B cell (primary cell): Measurements from ENCODE around the gene MLXIPL. TPM values are rescaled to one million over a fixed set of nuclear protein-coding genes. Genes with fewer than 3 reads are reported as not detected.

Experiments
- ATAC-seq: fragments of 200-7000 bp; cut with Tn5 transposase; one replicate; pipeline ENCODE4 v1.10.0; 2021; ENCODE audit warnings: low read depth, mild to moderate bottlenecking, moderate number of reproducible peaks, moderate library complexity
- CTCF ChIA-PET: fragments of 350-600 bp; sonication (Branson Sonifier 250); formaldehyde crosslinking; loops from one replicate; lab custom pipeline; 2021; ENCODE audit warnings: antibody characterized with exemption, inconsistent platforms; lab: Charles Lee
- POLR2A ChIA-PET: fragments of 350-600 bp; sonication (Branson Sonifier 250); formaldehyde crosslinking; loops from one replicate; lab custom pipeline; 2021; ENCODE audit warnings: antibody characterized with exemption; lab: Charles Lee
- DNase-seq: peaks from one replicate; pipeline ENCODE4 v3.0.0; 2013
- H2AFZ ChIP-seq: 2 replicates; pipeline ENCODE4 v1.6.1; 2012; ENCODE audit warnings: mild to moderate bottlenecking, low read depth, low read length; ENCODE audit not compliant: insufficient read depth, poor library complexity, severe bottlenecking
- H3K27ac ChIP-seq, 2 donors: 1 replicate in 1 of 2; 2 replicates in 1 of 2; pipeline ENCODE4 v1.5.1; 2012 to 2013; ENCODE audit warnings: low read length in 2 of 2, mild to moderate bottlenecking in 2 of 2, moderate library complexity in 1 of 2
- H3K27me3 ChIP-seq, 4 experiments: fragments of 200-600 bp in 1 of 4; sonication (generic) in 1 of 4; replicated peaks in 1 of 4; 1 replicate in 2 of 4; 2 replicates in 2 of 4; pipeline versions ENCODE4 v1.6.1 to v1.7.0; 2013 to 2016; ENCODE audit warnings: low read length in 3 of 4, mild to moderate bottlenecking in 2 of 4, mixed read lengths in 1 of 4, moderate library complexity in 1 of 4; ENCODE audit not compliant: insufficient read depth in 4 of 4, control insufficient read depth in 3 of 4; ENCODE audit errors: control extremely low read depth in 1 of 4
- H3K36me3 ChIP-seq, 2 experiments: replicated peaks in 1 of 2; 1 replicate in 1 of 2; 2 replicates in 1 of 2; pipeline versions ENCODE4 v1.6.1 to v1.7.1; 2013; ENCODE audit warnings: low read length in 1 of 2; ENCODE audit not compliant: insufficient read depth in 2 of 2, control insufficient read depth in 1 of 2; ENCODE audit errors: control extremely low read depth in 1 of 2, extremely low read depth in 1 of 2
- H3K4me1 ChIP-seq, 2 donors: fragments of 200-600 bp in 1 of 2; sonication (generic) in 1 of 2; 1 replicate in 1 of 2; 2 replicates in 1 of 2; pipeline versions ENCODE4 v1.5.1 to v1.6.1; 2013 to 2017; ENCODE audit warnings: low read length in 2 of 2; ENCODE audit not compliant: control insufficient read depth in 2 of 2, insufficient read depth in 2 of 2
- H3K4me2 ChIP-seq: replicated peaks from 2 replicates; pipeline ENCODE3; 2012; ENCODE audit warnings: mild to moderate bottlenecking, low read depth, low read length; ENCODE audit not compliant: poor library complexity, severe bottlenecking
- H3K4me3 ChIP-seq, 5 experiments: fragments of 200-600 bp in 1 of 5; sonication (generic) in 1 of 5; 1 replicate in 3 of 5; 2 replicates in 2 of 5; pipeline versions ENCODE4 v1.5.1 to v1.7.0; 2011 to 2016; ENCODE audit warnings: low read length in 4 of 5, mild to moderate bottlenecking in 4 of 5, low read depth in 2 of 5, control low read depth in 1 of 5, moderate library complexity in 1 of 5; ENCODE audit not compliant: insufficient read depth in 1 of 5; ENCODE audit errors: control extremely low read depth in 1 of 5, extremely low read depth in 1 of 5
- H3K79me2 ChIP-seq: fragments of 200-600 bp; sonication (generic); one replicate; pipeline ENCODE4 v1.6.0; 2016; ENCODE audit warnings: low read length; ENCODE audit not compliant: control insufficient read depth, insufficient read depth
- H3K9ac ChIP-seq: fragments of 200-600 bp; sonication (generic); 2 replicates; pipeline ENCODE4 v1.6.1; 2017; ENCODE audit warnings: mild to moderate bottlenecking, low read length, moderate library complexity
- H3K9me3 ChIP-seq, 3 donors: one replicate each; pipeline versions ENCODE4 v1.6.1 to v1.7.1; 2013; ENCODE audit warnings: low read length in 2 of 3; ENCODE audit not compliant: control insufficient read depth in 2 of 3, insufficient read depth in 1 of 3; ENCODE audit errors: control extremely low read depth in 1 of 3
- H4K20me1 ChIP-seq: 2 replicates; pipeline ENCODE4 v1.6.0; 2012; ENCODE audit warnings: mild to moderate bottlenecking, low read length; ENCODE audit not compliant: insufficient read depth, control insufficient read depth, poor library complexity, severe bottlenecking
- H3K27ac Mint-ChIP-seq: one replicate; pipeline ENCODE4 v1.8.0; 2021; ENCODE audit warnings: mixed read lengths
- H3K27me3 Mint-ChIP-seq: one replicate; pipeline ENCODE4 v1.8.0; 2021; ENCODE audit warnings: mixed read lengths
- H3K4me1 Mint-ChIP-seq: one replicate; pipeline ENCODE4 v1.8.0; 2021; ENCODE audit warnings: mixed read lengths
- H3K4me3 Mint-ChIP-seq: one replicate; pipeline ENCODE4 v1.8.0; 2021; ENCODE audit warnings: mixed read lengths
- H3K9me3 Mint-ChIP-seq: one replicate; pipeline ENCODE4 v1.8.0; 2022; ENCODE audit warnings: mixed read lengths; ENCODE audit not compliant: insufficient read depth
- EZH2 ChIP-seq: IDR thresholded peaks from 2 replicates; pipeline ENCODE4 v1.6.1; 2012; ENCODE audit warnings: borderline replicate concordance, low read depth, mild to moderate bottlenecking, moderate library complexity, low read length; ENCODE audit not compliant: insufficient read depth, poor library complexity, severe bottlenecking
- WGBS: methylation state at CpG from one replicate; pipeline ENCODE4 v1.1.5; 2013; ENCODE audit warnings: missing lambda C conversion rate; ENCODE audit not compliant: insufficient coverage; 5-methylcytosine and 5-hydroxymethylcytosine counted together
- intact Hi-C: fragments of 100-400 bp; cut with micrococcal nuclease; formaldehyde crosslinking; loops from one replicate; pipeline ENCODE4 v1.10.0; 2022
- polyA plus RNA-seq: library from polyadenylated mRNA; depleted of rRNA; stranded (reverse); fragments of >200 nt; gene quantifications from 2 replicates; pipeline ENCODE4 v1.2.3, GENCODE V29; 2012
- total RNA-seq, 2 donors: library from RNA; stranded (reverse); fragments of 120-200 nt in 1 of 2; gene quantifications; 1 replicate in 1 of 2; 2 replicates in 1 of 2; pipeline versions ENCODE4 v1.2.3 to v1.2.4, GENCODE V29; 2013 to 2022
- TF ChIP-seq, protein P1 (sequence below): fragments of 200-600 bp; IDR thresholded peaks from one replicate; pipeline ENCODE4 v1.8.0; 2022; ENCODE audit warnings: antibody characterized with exemption, mild to moderate bottlenecking

The MLXIPL gene
- total and polyA plus RNA-seq, 2 donors (not counting 1 experiment from before 2014, with no cell fraction given): not detected

DNA sequence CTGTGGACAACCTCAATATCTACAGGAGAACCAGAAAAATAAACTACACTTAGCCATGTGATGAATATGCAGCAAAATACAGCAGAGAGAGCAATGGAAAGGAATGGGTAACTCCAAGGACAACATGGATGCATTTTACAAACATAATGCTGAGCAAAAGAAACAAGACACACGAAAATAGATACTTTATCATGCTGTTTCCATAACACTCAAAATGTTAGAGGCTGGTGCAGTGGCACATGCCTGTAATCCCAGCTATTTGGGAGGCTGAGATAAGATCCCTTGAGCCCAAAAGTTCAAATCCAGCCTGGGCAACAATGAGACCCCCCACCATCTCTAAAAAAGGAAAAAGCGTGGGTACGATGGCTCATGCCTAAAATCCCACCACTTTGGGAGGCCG, 75.1 kb downstream of the MLXIPL start:
- Histone ChIP-seq H3K27me3 (no peaks in the 10 kb centered on the region), H4K20me1 (peaks cover 88% of the 10 kb centered on the region), H3K79me2 (peaks cover 91% of the 10 kb centered on the region), H3K27ac (no peak overlapping the region), H3K4me2 (no peak overlapping the region), H3K36me3 (peaks cover 0 to 43% of the 10 kb centered on the region in 2 experiments), H3K9me3 (no peaks in the 10 kb centered on the region), H3K9ac (no peak overlapping the region), H3K4me3 (no peak overlapping the region), H2AFZ (no peak overlapping the region), H3K4me1 (no peaks in the 10 kb centered on the region)
- Mint-ChIP-seq H3K27me3 (no peaks in the 10 kb centered on the region), H3K4me3 (no peak overlapping the region), H3K4me1 (peaks cover 11% of the 10 kb centered on the region), H3K9me3 (no peaks in the 10 kb centered on the region), H3K27ac (peak overlapping the region; percentile 5)
- intact Hi-C loops: no loop called here
- ChIA-PET POLR2A (interaction anchor here (0.7 kb wide), 1 partner anchor 27 kb away, joined by 3 read pairs; the partner anchor contains the start of gene BAZ1B), CTCF (interaction anchor here (1.3 kb wide), 1 partner anchor 58 kb away, joined by 3 read pairs; no protein-coding TSS in a partner anchor)
- ATAC-seq (no peak), DNase-seq (no peak)
- TF ChIP-seq EZH2: no peak
- TF ChIP-seq, protein P1, sequence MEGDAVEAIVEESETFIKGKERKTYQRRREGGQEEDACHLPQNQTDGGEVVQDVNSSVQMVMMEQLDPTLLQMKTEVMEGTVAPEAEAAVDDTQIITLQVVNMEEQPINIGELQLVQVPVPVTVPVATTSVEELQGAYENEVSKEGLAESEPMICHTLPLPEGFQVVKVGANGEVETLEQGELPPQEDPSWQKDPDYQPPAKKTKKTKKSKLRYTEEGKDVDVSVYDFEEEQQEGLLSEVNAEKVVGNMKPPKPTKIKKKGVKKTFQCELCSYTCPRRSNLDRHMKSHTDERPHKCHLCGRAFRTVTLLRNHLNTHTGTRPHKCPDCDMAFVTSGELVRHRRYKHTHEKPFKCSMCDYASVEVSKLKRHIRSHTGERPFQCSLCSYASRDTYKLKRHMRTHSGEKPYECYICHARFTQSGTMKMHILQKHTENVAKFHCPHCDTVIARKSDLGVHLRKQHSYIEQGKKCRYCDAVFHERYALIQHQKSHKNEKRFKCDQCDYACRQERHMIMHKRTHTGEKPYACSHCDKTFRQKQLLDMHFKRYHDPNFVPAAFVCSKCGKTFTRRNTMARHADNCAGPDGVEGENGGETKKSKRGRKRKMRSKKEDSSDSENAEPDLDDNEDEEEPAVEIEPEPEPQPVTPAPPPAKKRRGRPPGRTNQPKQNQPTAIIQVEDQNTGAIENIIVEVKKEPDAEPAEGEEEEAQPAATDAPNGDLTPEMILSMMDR: no peak
- WGBS: no CpG with 5 or more reads among the region's 4 CpGs

DNA sequence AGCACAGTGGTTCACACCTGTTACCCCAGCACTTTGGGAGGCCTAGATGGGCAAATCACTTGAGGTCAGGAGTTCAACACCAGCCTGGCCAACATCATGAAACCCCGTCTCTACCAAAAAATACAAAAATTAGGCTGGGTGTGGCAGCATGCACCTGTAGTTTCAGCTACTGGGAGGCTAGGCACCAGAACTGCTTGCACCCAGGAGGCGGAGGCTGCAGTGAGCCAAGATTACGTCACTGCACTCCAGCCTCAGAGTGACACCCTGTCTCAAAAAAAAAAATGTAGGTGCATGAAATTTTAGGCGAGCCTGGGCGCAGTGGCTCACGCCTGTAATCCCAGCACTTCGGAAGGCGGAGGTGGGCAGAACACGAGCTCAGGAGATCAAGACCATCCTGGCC, 76.5 kb downstream of the MLXIPL start:
- H3K27me3 Mint-ChIP-seq: no peaks in the 10 kb centered on the region
- no peak for ATAC-seq
- H3K27ac Mint-ChIP-seq: no peak overlapping the region

More for the DNA sequence above, 76.5 kb downstream of the MLXIPL start:
- 97% methylated on average over 5 of the region's 9 CpGs for WGBS
- TF ChIP-seq, protein P1: no peak
- TF ChIP-seq EZH2: no peak
- H3K9me3 ChIP-seq: no peaks in the 10 kb centered on the region
- no peaks in the 10 kb centered on the region for H3K27me3 ChIP-seq
- intact Hi-C loops: no loop called here
- peaks cover 91% of the 10 kb centered on the region for H3K79me2 ChIP-seq
- ChIA-PET POLR2A (no interaction called here), CTCF (interaction anchor here (0.6 to 2.0 kb wide), 2 partner anchors 9 to 191 kb away, joined by 3 to 4 read pairs; no protein-coding TSS in a partner anchor)
- peaks cover 85% of the 10 kb centered on the region for H4K20me1 ChIP-seq
- Mint-ChIP-seq H3K4me3 (no peak overlapping the region), H3K9me3 (no peaks in the 10 kb centered on the region), H3K4me1 (peaks cover 9% of the 10 kb centered on the region)
- DNase-seq: no peak
- H3K4me1 ChIP-seq: no peaks in the 10 kb centered on the region
- no peak overlapping the region for H3K4me3 ChIP-seq
- no peak overlapping the region for H3K9ac ChIP-seq
- no peak overlapping the region for H2AFZ ChIP-seq
- H3K36me3 ChIP-seq: peaks cover 0 to 44% of the 10 kb centered on the region in 2 experiments
- no peak overlapping the region for H3K4me2 ChIP-seq
- H3K27ac ChIP-seq: no peak overlapping the region
